Measurements from ENCODE around the gene ZNF396.

Gene ZNF396

DNA sequence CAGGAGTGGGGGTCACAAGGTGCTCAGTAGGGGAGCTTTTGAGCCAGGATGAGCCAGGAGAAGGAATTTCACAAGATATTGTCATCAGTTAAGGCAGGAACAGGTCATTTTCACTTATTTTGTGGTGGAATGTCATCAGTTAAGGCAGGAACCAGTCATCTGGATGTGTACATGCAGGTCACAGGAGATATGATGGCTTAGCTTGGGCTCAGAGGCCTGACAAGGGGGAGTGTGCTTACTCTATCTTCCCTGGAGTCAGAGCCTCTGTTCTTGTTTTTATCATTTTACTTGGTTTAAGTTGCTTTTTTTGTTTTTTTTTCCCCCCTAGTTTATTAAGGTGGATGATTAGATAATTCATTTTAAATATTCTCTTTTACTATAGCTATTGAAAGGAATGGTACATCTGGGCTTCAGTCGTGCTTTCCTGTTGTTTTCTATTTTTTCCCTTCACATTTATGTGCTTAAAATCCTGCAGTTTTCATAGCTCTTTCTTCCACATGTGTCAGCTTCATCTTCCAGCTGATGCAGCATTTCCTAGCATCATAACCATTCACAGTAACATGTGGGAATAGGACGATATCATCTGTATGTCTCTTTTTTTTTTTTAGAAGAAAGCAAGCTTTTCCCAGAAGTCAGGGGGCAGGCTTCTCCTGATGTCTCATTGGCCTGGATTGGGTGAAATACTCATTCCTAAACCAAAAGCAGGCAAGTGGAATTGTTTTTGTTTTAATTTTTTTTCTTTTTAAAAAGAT lies 15.4 kb downstream of the ZNF396 start:
- TF ChIP-seq EZH2phosphoT487 (conservative IDR thresholded peaks at IDR 0.05; ENCODE audit: low read length), result no peak
- TF ChIP-seq, protein P1, sequence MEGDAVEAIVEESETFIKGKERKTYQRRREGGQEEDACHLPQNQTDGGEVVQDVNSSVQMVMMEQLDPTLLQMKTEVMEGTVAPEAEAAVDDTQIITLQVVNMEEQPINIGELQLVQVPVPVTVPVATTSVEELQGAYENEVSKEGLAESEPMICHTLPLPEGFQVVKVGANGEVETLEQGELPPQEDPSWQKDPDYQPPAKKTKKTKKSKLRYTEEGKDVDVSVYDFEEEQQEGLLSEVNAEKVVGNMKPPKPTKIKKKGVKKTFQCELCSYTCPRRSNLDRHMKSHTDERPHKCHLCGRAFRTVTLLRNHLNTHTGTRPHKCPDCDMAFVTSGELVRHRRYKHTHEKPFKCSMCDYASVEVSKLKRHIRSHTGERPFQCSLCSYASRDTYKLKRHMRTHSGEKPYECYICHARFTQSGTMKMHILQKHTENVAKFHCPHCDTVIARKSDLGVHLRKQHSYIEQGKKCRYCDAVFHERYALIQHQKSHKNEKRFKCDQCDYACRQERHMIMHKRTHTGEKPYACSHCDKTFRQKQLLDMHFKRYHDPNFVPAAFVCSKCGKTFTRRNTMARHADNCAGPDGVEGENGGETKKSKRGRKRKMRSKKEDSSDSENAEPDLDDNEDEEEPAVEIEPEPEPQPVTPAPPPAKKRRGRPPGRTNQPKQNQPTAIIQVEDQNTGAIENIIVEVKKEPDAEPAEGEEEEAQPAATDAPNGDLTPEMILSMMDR (IDR thresholded peaks at IDR 0.05; ENCODE audit: insufficient read depth, low read length, poor library complexity, severe bottlenecking), result no peak

DNA sequence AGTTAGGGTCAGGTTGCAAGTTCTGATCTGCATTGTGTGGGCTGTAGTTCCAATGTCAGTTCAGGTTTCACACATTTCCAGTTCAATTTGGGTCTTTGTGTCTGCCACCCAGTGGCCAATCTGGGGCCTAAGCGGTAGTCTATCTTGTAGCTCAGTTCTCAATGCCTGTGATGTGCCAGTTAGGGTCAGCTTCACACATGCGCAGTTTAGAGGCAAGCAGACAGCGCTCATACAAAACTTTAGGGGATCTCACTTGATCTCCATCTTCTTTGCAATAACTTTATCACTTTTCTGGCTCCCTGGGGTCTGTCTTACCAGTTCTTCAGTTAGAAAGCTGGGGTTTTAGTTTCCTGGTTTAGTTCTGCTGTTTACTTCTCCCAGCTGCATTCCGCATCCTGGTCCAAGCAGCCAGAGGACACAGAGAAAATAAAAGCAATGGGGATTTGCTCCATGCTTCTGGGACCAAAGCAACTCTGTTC lies 22.0 kb downstream of the ZNF396 start:
- no peaks in the 10 kb centered on the region for H3K27me3 ChIP-seq (ENCODE audit: low read length)
- no peaks in the 10 kb centered on the region for H4K20me1 ChIP-seq (ENCODE audit: low read depth, low read length)
- no peaks in the 10 kb centered on the region for H3F3A ChIP-seq (ENCODE audit: insufficient read depth)
- no peaks in the 10 kb centered on the region for H3K36me3 ChIP-seq (ENCODE audit: low read length)
- peaks cover 25% of the 10 kb centered on the region for H3K9me3 ChIP-seq (ENCODE audit: insufficient read depth, low read length)
- H3K9me2 ChIP-seq (replicated peaks; ENCODE audit: insufficient read depth, low read length), result no peaks in the 10 kb centered on the region
- H2AFZ ChIP-seq (ENCODE audit: low read depth, low read length, severe bottlenecking), result peak overlapping the region; percentile 33
- no peak overlapping the region for H3K4me3 ChIP-seq (ENCODE audit: insufficient read depth, low read length, poor library complexity, severe bottlenecking)
- peak overlapping the region; percentile 8 for H3K4me2 ChIP-seq (ENCODE audit: low read depth, low read length, poor library complexity, severe bottlenecking)
- no peak overlapping the region for H3K9ac ChIP-seq (ENCODE audit: low read length)
- no peak overlapping the region for H3K27ac ChIP-seq (ENCODE audit: low read depth, low read length)
- TF ChIP-seq EZH2phosphoT487 (conservative IDR thresholded peaks at IDR 0.05; ENCODE audit: low read length), result no peak
- TF ChIP-seq, protein P1 (IDR thresholded peaks at IDR 0.05; ENCODE audit: insufficient read depth, low read length, poor library complexity, severe bottlenecking), result peak; percentile 96
- H3K79me2 ChIP-seq (ENCODE audit: insufficient read depth, low read length), result no peaks in the 10 kb centered on the region

More for the DNA sequence above, 15.4 kb downstream of the ZNF396 start:
- no peaks in the 10 kb centered on the region for H3F3A ChIP-seq (ENCODE audit: insufficient read depth)
- no peaks in the 10 kb centered on the region for H3K79me2 ChIP-seq (ENCODE audit: insufficient read depth, low read length)
- no peaks in the 10 kb centered on the region for H3K9me3 ChIP-seq (ENCODE audit: insufficient read depth, low read length)
- no peaks in the 10 kb centered on the region for H3K9me2 ChIP-seq (replicated peaks; ENCODE audit: insufficient read depth, low read length)
- no peak overlapping the region for H3K9ac ChIP-seq (ENCODE audit: low read length)
- no peak overlapping the region for H3K4me2 ChIP-seq (ENCODE audit: low read depth, low read length, poor library complexity, severe bottlenecking)
- no peaks in the 10 kb centered on the region for H3K27me3 ChIP-seq (ENCODE audit: low read length)
- no peak overlapping the region for H3K4me3 ChIP-seq (ENCODE audit: insufficient read depth, low read length, poor library complexity, severe bottlenecking)
- H3K36me3 ChIP-seq (ENCODE audit: low read length), result no peaks in the 10 kb centered on the region
- H3K27ac ChIP-seq (ENCODE audit: low read depth, low read length), result no peak overlapping the region
- H4K20me1 ChIP-seq (ENCODE audit: low read depth, low read length), result no peaks in the 10 kb centered on the region
- H2AFZ ChIP-seq (ENCODE audit: low read depth, low read length, severe bottlenecking), result no peak overlapping the region

DNA sequence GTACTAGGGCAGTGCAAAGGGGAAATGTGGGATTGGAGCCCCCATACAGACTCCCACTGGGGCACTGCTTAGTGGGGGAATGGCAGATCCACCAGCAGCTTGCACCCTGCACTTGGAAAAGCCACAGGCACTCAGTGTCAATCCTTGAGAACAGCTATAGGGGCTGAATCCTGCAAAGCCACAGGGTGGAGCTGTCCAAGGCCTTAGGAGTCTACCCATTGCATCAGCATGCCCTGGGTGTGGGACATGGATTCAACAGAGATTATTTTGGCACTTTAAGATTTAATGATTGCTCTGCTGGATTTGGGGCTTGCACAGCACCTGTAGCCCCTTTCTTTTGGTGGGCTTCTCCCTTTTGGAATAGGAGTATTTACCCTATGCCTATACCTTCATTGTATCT lies 24.4 kb downstream of the ZNF396 start:
- Histone ChIP-seq H3K27ac (ENCODE audit: low read depth, low read length) (no peak overlapping the region), H3K36me3 (ENCODE audit: low read length) (no peaks in the 10 kb centered on the region), H3F3A (ENCODE audit: insufficient read depth) (no peaks in the 10 kb centered on the region), H3K9me2 (replicated peaks; ENCODE audit: insufficient read depth, low read length) (no peaks in the 10 kb centered on the region), H3K4me2 (ENCODE audit: low read depth, low read length, poor library complexity, severe bottlenecking) (no peak overlapping the region), H2AFZ (ENCODE audit: low read depth, low read length, severe bottlenecking) (no peak overlapping the region), H3K4me3 (ENCODE audit: insufficient read depth, low read length, poor library complexity, severe bottlenecking) (no peak overlapping the region), H3K27me3 (ENCODE audit: low read length) (no peaks in the 10 kb centered on the region), H3K79me2 (ENCODE audit: insufficient read depth, low read length) (no peaks in the 10 kb centered on the region), H4K20me1 (ENCODE audit: low read depth, low read length) (no peaks in the 10 kb centered on the region), H3K9ac (ENCODE audit: low read length) (no peak overlapping the region), H3K9me3 (ENCODE audit: insufficient read depth, low read length) (peaks cover 25% of the 10 kb centered on the region)
- TF ChIP-seq, protein P1 (IDR thresholded peaks at IDR 0.05; ENCODE audit: insufficient read depth, low read length, poor library complexity, severe bottlenecking), result no peak

Data from SU-DHL-6 (cell line).